Neutrophil (primary cell): Measurements from ENCODE around the gene ATP2C2.

Experiments used
- H3K27ac ChIP-seq: fragments of 200-600 bp; sonication (generic); 2 replicates; pipeline ENCODE4 v1.5.1; 2016; ENCODE audit warnings: mild to moderate bottlenecking, moderate library complexity
- H3K27me3 ChIP-seq: fragments of 200-600 bp; sonication (generic); 2 replicates; pipeline ENCODE4 v1.6.0; 2016; ENCODE audit warnings: mild to moderate bottlenecking
- H3K36me3 ChIP-seq: fragments of 200-600 bp; sonication (generic); 2 replicates; pipeline ENCODE4 v1.5.1; 2017
- H3K4me1 ChIP-seq, 2 experiments: fragments of 200-600 bp in 1 of 2; sonication (generic) in 1 of 2; 1 replicate in 1 of 2; 2 replicates in 1 of 2; pipeline versions ENCODE4 v1.5.1 to v1.6.1; 2013 to 2016; ENCODE audit warnings: low read depth in 1 of 2, low read length in 1 of 2, mild to moderate bottlenecking in 1 of 2, moderate library complexity in 1 of 2; ENCODE audit not compliant: control insufficient read depth in 1 of 2, insufficient read depth in 1 of 2
- H3K4me3 ChIP-seq, 2 experiments: fragments of 200-600 bp in 1 of 2; sonication (generic) in 1 of 2; 1 replicate in 1 of 2; 2 replicates in 1 of 2; pipeline ENCODE4 v1.5.1; 2013 to 2016; ENCODE audit warnings: low read depth in 1 of 2, low read length in 1 of 2, mild to moderate bottlenecking in 1 of 2, moderate library complexity in 1 of 2
- H3K9me3 ChIP-seq: fragments of 200-600 bp; sonication (generic); 2 replicates; pipeline ENCODE4 v1.5.1; 2016
- TF ChIP-seq, protein P1 (sequence below): fragments of 200-600 bp; sonication (generic); IDR thresholded peaks from 2 replicates; pipeline ENCODE4 v1.5.1; 2016; ENCODE audit warnings: antibody characterized with exemption

Gene ATP2C2

DNA sequence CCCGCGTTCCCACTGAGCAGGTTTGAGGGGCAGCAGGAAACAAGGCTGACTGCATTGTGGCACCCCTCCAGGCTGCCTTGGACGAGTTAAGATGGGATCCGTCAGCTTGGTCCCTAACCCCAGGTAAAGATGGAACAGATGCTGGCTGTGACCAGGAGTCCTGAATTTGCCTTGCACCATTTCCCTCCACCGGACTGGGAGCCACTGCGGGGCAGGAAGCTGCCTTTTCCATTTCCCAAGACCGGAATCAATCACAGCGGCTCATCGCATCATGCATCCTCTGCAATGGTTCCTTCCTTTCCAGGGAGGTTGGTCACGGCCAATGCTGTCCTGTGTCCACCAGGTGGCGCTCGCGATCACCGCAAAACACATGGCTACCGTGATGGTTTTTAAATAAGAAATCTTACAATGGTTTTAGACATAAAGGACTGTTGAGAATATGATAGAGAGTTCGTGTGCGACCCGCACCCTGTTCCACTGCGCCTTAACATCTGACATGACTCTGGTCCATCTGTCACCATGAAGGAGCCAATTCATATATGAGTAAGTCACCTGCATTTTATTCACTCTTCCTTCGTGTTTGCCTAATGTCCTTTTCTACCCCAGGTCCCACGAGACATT, 143.0 kb downstream of the ATP2C2 start:
- no peaks in the 10 kb centered on the region for H3K36me3 ChIP-seq
- H3K27ac ChIP-seq, result peak overlapping the region; percentile 23
- no peaks in the 10 kb centered on the region for H3K27me3 ChIP-seq
- no peaks in the 10 kb centered on the region for H3K9me3 ChIP-seq
- no peak overlapping the region for H3K4me3 ChIP-seq
- TF ChIP-seq, protein P1, sequence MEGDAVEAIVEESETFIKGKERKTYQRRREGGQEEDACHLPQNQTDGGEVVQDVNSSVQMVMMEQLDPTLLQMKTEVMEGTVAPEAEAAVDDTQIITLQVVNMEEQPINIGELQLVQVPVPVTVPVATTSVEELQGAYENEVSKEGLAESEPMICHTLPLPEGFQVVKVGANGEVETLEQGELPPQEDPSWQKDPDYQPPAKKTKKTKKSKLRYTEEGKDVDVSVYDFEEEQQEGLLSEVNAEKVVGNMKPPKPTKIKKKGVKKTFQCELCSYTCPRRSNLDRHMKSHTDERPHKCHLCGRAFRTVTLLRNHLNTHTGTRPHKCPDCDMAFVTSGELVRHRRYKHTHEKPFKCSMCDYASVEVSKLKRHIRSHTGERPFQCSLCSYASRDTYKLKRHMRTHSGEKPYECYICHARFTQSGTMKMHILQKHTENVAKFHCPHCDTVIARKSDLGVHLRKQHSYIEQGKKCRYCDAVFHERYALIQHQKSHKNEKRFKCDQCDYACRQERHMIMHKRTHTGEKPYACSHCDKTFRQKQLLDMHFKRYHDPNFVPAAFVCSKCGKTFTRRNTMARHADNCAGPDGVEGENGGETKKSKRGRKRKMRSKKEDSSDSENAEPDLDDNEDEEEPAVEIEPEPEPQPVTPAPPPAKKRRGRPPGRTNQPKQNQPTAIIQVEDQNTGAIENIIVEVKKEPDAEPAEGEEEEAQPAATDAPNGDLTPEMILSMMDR, result peak; percentile 98
- peaks cover 51 to 64% of the 10 kb centered on the region in 2 experiments for H3K4me1 ChIP-seq

DNA sequence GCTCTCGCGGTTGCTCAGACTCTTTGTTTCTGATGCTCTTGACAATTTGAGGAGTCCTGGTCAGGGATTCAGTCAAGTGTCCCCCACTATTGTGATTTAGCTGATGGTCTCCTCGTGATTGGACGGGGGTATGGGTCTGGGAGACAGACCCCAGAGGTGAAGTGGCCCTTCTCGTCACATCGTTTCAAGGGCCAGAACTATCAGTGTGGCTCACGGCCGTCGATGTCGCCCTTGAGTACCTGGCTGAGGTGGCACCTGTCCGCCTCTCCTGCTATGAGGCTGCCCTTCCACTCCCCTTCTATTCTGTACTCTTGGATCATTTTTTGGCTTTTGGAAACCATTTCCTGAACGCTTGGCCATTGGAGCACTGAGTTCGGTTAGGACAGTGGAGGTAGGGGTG, 143.5 kb downstream of the ATP2C2 start:
- Histone ChIP-seq H3K27me3 (no peaks in the 10 kb centered on the region), H3K4me3 (no peak overlapping the region), H3K4me1 (peaks cover 48 to 59% of the 10 kb centered on the region in 2 experiments), H3K36me3 (no peaks in the 10 kb centered on the region), H3K9me3 (no peaks in the 10 kb centered on the region), H3K27ac (peak overlapping the region; percentile 23)
- TF ChIP-seq, protein P1, result no peak

DNA sequence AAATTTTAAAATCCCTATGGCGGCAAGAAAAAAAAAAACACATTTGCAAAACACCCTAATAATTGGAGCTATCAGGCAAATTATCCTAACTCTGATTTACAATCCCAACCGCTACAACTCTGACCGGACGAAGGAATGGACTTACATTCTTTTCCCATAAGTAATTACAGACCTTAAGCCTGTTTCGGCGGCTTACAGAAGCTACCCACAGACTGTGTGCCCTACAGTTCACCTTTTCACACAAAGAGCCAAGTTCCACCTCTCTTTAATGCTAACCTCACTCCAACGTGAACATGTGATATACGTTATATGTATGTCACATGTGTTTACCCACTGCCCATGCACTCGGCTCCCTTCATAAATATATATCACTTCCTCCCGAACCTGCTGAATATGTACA, 144.8 kb downstream of the ATP2C2 start:
- TF ChIP-seq, protein P1, result no peak
- H3K36me3 ChIP-seq, result no peaks in the 10 kb centered on the region
- H3K27ac ChIP-seq, result peak overlapping the region; percentile 86
- peaks cover 48% of the 10 kb centered on the region in 2 experiments for H3K4me1 ChIP-seq
- H3K4me3 ChIP-seq, result no peak overlapping the region
- H3K9me3 ChIP-seq, result no peaks in the 10 kb centered on the region
- no peaks in the 10 kb centered on the region for H3K27me3 ChIP-seq

DNA sequence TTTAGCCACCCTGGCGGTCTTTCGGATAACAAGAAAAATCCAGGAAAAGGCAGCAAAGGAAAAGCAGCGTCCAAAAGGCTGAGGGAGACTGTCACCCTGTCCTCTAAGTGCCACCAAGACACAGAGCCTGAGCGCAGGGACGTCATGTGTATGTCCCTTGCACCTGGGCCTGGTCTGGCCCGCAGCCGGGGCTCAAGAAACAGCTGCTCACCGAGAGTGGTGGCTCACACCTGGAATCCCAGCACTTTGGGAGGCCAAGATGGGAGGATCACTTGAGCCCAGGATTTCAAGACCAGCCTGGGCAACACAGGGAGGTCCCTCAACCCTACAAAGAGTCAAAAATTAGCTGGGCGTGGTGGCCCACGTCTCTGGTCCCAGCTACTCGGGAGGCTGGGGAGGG, 145.3 kb downstream of the ATP2C2 start:
- peak overlapping the region; percentile 86 for H3K27ac ChIP-seq
- H3K9me3 ChIP-seq, result no peaks in the 10 kb centered on the region
- H3K27me3 ChIP-seq, result no peaks in the 10 kb centered on the region
- H3K4me3 ChIP-seq, result no peak overlapping the region
- no peaks in the 10 kb centered on the region for H3K36me3 ChIP-seq
- TF ChIP-seq, protein P1, result no peak
- H3K4me1 ChIP-seq, result peaks cover 48% of the 10 kb centered on the region in 2 experiments
